Raji (cell line): ENCODE data around the gene ZC3H10.

ENCODE experiments used
- POLR2A ChIP-seq: IDR thresholded peaks from 2 replicates; pipeline ENCODE4 v1.6.1; 2011; ENCODE audit warnings: low read depth, low read length, control low read depth; ENCODE audit not compliant: insufficient read depth

Gene ZC3H10

DNA sequence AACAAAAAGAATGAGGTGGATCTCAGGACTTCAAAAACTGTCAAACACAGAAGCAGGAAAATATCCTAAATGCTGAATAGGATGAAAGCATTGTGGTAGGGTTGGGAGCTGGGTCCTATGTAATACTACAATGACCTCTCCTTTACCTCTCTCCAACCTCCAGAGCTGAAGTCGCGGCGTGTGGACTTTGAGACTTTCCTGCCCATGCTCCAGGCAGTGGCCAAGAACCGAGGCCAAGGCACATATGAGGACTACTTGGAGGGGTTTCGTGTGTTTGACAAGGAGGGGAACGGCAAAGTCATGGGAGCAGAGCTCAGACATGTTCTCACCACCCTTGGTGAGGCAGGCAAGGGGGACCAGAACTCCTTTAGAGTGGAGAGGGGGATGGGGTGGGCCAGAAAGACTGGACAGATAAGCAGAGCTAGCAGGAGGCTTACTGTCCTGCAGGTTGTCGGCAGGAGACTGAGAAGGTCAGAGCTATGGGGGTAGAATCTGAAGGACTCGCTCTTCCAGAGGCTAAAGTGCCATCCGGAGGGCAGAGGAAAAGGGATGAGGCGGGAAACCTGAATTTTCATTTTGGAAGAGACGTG is 37.3 kb downstream of the ZC3H10 start:
- TF ChIP-seq POLR2A = no peak

GRCh38 chr12:56157201-56158028 is 39.3 kb downstream of the ZC3H10 start:
- TF ChIP-seq POLR2A = peak; percentile 31; the same call in 1 of the 2 replicates

DNA sequence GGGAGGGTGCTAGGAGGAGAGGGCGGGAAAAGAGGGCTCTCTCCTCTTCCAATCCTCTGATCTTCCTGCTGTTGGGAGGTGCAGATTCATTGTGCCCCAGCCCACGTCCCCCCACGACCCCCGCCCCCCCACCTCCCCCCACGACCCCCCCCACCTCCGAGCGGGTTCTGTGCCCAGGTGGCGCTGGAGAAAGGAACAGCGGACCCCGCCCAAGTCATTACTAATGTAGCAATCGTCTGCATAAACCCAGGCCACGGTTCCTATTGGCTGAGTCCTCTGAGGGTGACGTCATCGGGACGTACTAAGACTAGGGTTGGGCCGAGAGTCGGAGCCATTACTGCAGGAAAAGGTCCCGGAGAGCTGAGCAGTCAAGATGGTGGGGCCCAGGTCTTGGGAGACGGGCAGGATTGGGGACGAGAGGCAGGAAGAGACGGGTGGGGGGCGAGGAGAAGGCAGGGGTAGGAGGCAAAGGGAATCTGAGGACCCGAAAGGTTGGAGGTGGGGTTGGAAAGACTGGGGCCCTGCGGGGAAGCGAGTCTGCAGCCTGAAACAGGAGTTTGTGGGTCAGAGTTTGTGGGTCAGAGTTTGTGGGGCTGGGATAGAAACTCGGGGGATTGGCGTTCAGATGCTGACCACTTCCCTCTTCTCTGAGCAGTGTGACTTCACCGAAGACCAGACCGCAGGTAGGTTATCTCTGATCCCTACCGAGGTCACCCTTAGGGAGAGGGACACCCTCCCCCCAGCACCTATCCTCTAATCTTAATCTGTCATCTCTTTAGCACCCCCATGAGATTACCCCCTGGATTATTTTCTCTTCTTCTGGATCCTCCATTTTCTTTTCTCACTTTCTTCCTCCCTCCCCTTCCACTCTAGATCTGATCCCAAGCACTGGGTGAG is 40.2 kb downstream of the ZC3H10 start, which contains the start of gene MYL6:
Gene MYL6, plus strand, starts transcription at position 331 of the 897 bp plus-strand sequence. Its CDS starts 43 bp downstream, at position 374.
- peak; percentile 96 for TF ChIP-seq POLR2A

GRCh38 chr12:56158926-56159461 is 40.9 kb downstream of the ZC3H10 start:
- TF ChIP-seq POLR2A = no peak

DNA sequence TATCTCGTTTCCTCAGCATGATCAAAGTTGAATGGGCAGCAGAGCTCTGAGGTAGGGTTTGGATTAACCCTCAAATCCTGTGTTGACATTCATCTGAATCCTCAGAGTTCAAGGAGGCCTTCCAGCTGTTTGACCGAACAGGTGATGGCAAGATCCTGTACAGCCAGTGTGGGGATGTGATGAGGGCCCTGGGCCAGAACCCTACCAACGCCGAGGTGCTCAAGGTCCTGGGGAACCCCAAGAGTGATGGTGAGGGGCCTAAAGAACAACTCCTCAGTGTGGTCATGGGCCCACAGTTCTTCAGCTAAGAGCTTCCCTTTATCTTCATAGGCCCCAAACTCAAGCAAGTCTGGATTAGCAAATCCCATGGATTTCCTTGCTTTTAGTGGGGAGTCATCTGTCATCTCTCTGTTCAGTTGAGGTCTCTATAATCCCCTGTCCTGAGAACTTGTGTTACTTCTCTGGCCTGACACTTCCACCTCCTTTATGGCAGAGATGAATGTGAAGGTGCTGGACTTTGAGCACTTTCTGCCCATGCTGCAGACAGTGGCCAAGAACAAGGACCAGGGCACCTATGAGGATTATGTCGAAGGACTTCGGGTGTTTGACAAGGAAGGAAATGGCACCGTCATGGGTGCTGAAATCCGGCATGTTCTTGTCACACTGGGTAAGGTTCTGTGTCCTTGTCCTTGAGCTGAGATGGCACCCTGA is 41.6 kb downstream of the ZC3H10 start:
- no peak for TF ChIP-seq POLR2A

- no peak for TF ChIP-seq POLR2A
Observed at GRCh38 chr12:56160193-56160763, 42.2 kb downstream of the ZC3H10 start.

- TF ChIP-seq POLR2A = no peak
Observed at GRCh38 chr12:56160894-56161689, 43.0 kb downstream of the ZC3H10 start.

DNA sequence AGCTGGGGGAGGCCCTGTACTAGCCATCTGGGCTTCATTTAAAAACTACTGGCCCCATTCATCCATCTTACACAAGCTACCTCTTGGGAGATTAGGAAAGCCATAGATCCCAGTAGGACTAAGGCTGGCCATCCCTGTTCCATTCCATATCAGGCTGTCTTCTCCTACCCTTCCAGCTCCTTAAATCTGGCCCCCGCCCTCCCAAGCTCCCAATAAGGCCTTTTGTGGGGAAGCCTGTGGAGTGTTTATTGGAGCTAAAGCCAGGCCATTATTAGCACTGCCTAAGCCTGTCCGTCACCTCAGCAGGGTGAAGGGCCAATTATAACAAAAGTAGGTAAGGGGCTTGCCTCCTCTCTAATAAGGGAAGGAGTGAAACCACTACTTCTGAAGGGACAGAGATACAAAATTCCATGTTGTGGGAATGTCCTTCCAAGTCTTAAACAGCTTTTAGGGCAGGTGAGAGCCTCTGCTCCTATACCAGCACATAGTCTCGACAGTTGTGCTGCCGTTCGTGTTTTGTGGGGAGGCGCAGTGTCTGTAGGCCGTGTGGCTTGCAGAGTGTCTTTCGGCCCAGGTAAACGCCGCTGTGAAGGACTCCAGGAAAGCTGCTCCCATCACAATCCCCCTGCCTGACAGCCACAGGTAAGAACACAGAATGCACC is 43.8 kb downstream of the ZC3H10 start:
- TF ChIP-seq POLR2A = no peak

GRCh38 chr12:56162468-56163290 is 44.6 kb downstream of the ZC3H10 start:
- no peak for TF ChIP-seq POLR2A

- no peak for TF ChIP-seq POLR2A
Observed at GRCh38 chr12:56163533-56164344, 45.7 kb downstream of the ZC3H10 start.

GRCh38 chr12:56164345-56164729 is 46.3 kb downstream of the ZC3H10 start:
- no peak for TF ChIP-seq POLR2A
